Natural killer cell treated with Interleukin-12 subunit alpha and Interleukin-12 subunit beta and Interleukin-15 and Interleukin-18, amount 100 ng/mL, for 72 hours (primary cell): ENCODE measurements around the gene OAS3. TPM values are rescaled to one million over a fixed set of nuclear protein-coding genes. Genes with fewer than 3 reads are reported as not detected.

ENCODE experiments used
- ATAC-seq, 2 donors: fragments of 150-1000 bp; cut with Tn5 transposase in 1 of 2; sonication (Bioruptor Pico), chemical (Tn5 transposase) in 1 of 2; 2 replicates each; pipeline ENCODE4 v1.10.0; 2021
- DNase-seq: peaks from one replicate; pipeline ENCODE4 v3.0.0; 2022; ENCODE audit warnings: low spot score
- H3K27ac Mint-ChIP-seq, 2 donors: 1 replicate in 1 of 2; 2 replicates in 1 of 2; pipeline ENCODE4 v1.8.0; 2022; ENCODE audit warnings: mixed read lengths in 2 of 2, mild to moderate bottlenecking in 1 of 2, moderate library complexity in 1 of 2
- H3K27me3 Mint-ChIP-seq, 2 donors: 1 replicate in 1 of 2; 2 replicates in 1 of 2; pipeline ENCODE4 v1.8.0; 2022; ENCODE audit warnings: mixed read lengths in 2 of 2
- H3K36me3 Mint-ChIP-seq: one replicate; pipeline ENCODE4 v1.8.0; 2022; ENCODE audit warnings: mixed read lengths
- H3K4me1 Mint-ChIP-seq, 2 donors: 1 replicate in 1 of 2; 2 replicates in 1 of 2; pipeline ENCODE4 v1.8.0; 2022; ENCODE audit warnings: low read depth in 2 of 2, mixed read lengths in 2 of 2, mild to moderate bottlenecking in 1 of 2
- H3K4me3 Mint-ChIP-seq: one replicate; pipeline ENCODE4 v1.8.0; 2022; ENCODE audit warnings: mixed read lengths
- H3K9me3 Mint-ChIP-seq: 2 replicates; pipeline ENCODE4 v1.8.0; 2022; ENCODE audit warnings: mixed read lengths
- total RNA-seq, 2 donors: library from RNA; stranded (reverse); gene quantifications; one replicate each; pipeline ENCODE4 v1.2.3, GENCODE V29; 2022

Gene OAS3
- total RNA-seq, 2 donors from 2014 or later = 20.1 to 22.5 TPM

DNA sequence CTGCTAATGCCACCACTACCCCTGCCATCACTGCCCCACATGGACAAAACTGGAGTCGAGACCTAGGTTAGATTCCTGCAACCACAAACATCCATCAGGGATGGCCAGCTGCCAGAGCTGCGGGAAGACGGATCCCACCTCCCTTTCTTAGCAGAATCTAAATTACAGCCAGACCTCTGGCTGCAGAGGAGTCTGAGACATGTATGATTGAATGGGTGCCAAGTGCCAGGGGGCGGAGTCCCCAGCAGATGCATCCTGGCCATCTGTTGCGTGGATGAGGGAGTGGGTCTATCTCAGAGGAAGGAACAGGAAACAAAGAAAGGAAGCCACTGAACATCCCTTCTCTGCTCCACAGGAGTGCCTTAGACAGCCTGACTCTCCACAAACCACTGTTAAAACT, 33.0 kb downstream of the OAS3 start:
- no peaks in the 10 kb centered on the region for H3K36me3 Mint-ChIP-seq

DNA sequence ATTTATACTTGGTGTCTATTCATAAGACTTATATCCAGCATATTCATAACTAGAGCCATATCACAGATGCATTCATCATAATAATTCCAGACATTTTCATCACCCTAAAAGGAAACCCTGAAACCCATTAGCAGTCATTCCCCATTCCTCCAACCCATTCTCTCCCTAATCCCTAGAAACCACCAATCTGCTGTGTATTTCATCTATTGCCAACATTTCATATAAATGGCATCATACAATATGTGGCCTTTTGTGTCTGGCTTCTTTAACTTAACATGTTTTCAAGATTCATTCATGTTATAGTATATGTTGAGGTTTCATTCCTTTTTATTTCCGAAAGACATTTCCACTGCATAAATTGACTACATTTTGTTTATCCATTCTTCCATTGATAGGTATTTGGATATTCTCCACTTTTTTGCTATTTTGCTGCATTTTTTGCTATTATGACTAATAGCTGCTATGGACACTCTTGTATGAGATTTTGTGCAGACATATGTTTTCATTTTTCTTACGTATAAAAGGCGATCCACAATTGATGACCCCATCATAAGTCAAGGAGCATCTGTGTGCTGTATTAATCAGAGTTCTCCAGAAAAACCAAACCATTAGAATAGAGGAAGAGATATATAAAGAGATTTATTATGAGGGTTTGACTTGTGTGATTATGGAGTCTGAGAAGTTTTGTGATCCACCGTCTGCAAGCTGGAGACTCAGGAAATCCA, 34.9 kb downstream of the OAS3 start:
- H3K27ac Mint-ChIP-seq = no peak overlapping the region
- no peaks in the 10 kb centered on the region for H3K9me3 Mint-ChIP-seq
- no peak overlapping the region for H3K4me3 Mint-ChIP-seq
- no peaks in the 10 kb centered on the region for H3K4me1 Mint-ChIP-seq
- H3K27me3 Mint-ChIP-seq = no peaks in the 10 kb centered on the region
- ATAC-seq = no peak
- DNase-seq = no peak
- H3K36me3 Mint-ChIP-seq = no peaks in the 10 kb centered on the region

More for the DNA sequence above, 33.0 kb downstream of the OAS3 start:
- no peak for ATAC-seq
- no peaks in the 10 kb centered on the region for H3K27me3 Mint-ChIP-seq
- H3K4me1 Mint-ChIP-seq = no peaks in the 10 kb centered on the region
- H3K4me3 Mint-ChIP-seq = no peak overlapping the region
- no peak overlapping the region for H3K27ac Mint-ChIP-seq
- no peak for DNase-seq
- no peaks in the 10 kb centered on the region for H3K9me3 Mint-ChIP-seq

DNA sequence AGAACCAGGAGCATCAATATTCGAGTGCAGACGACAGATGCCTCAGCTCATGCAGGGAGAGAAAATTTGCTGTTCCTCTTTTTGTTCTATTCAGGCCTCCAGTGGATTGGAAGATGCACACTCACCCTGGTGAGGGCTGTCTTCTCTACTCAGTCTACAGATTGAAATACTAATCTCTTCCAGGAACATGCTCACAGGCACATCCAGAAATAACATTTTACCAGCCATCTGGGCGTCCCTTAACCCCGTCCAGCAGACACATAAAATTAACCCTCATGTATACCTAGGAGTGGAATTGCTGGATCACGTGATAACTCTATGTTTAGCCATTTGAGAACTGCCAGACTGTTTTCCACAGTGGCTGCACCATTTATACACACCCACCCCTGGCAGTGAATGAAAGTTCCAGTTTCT, 35.6 kb downstream of the OAS3 start:
- DNase-seq (no peak), ATAC-seq (no peak)
- H3K9me3 Mint-ChIP-seq = no peaks in the 10 kb centered on the region
- H3K4me3 Mint-ChIP-seq = no peak overlapping the region
- no peaks in the 10 kb centered on the region for H3K27me3 Mint-ChIP-seq
- H3K36me3 Mint-ChIP-seq = no peaks in the 10 kb centered on the region
- peaks cover under 1 to 3% of the 10 kb centered on the region in 2 donors for H3K4me1 Mint-ChIP-seq
- no peak overlapping the region for H3K27ac Mint-ChIP-seq

DNA sequence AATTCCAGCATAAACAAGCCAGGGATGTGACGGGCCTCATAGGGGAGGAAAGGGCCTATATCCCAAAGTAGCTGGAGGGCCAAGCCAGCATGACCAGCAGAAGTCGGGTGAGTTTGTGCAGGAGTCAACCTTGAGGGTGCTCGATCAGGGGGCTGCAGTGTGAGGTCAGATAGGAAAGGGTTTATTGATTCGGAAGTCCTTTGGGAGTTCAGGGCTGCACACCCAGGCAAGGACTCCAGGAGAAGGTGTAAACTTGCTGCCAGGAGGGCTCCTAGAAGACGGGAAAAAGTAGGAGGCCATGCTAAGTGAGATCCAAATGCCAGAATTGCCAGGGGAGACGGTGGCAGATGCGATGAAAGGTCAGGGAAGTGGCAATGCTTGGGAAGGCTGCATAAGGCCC, 36.6 kb downstream of the OAS3 start:
- Mint-ChIP-seq H3K4me1 (peaks cover 9 to 11% of the 10 kb centered on the region in 2 donors), H3K9me3 (no peaks in the 10 kb centered on the region), H3K36me3 (peaks cover 5% of the 10 kb centered on the region), H3K27me3 (no peaks in the 10 kb centered on the region), H3K4me3 (no peak overlapping the region), H3K27ac (peak overlapping the region in 1 of 2 donors; percentile 52)
- no peak for DNase-seq
- ATAC-seq = no peak

DNA sequence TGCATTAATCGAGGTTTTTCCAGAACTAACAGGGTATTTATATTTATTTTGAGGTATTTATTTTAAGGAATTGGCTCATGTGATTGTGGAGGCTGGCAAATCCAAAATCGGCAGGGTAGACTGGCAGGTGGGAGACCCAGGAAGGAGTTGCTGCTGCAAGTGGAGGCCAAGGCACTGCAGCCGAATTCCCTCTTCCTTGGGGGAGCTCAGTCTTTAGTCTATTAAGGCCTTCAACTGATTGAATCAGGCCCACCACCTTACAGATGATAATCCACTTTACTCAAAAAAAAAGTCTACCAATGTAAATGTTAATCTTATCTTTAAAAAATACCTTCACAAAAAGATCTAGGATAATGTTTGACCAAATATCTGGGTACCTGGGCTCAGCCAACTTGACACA, 38.9 kb downstream of the OAS3 start:
- Mint-ChIP-seq H3K4me3 (no peak overlapping the region), H3K9me3 (peaks cover 3% of the 10 kb centered on the region), H3K36me3 (peaks cover 15% of the 10 kb centered on the region), H3K4me1 (peaks cover 30 to 33% of the 10 kb centered on the region in 2 donors), H3K27me3 (no peaks in the 10 kb centered on the region), H3K27ac (peak overlapping the region; percentile 99 to 100)
- DNase-seq (no peak), ATAC-seq (no peak)

DNA sequence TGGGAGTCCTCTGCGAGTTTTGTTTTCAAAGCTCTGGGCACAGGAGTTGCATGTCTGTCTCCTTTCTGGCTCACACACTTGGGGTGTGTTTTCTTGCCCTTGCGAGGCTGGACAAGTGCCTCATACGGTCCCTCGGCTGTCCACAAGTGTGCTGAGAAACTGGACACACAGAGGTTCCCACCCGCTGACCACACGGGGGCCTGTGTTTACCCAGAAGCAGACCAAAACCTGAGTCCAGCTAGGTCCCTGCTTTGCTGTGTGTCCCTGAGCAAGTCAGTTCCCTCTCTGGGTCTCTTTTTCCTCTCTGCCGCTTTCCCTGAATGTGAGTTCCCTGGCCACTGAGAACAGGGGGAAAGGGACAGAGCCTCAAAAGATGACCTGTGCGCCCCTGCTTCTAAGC, 39.4 kb downstream of the OAS3 start:
- peak overlapping the region; percentile 86 for H3K4me3 Mint-ChIP-seq
- no peaks in the 10 kb centered on the region for H3K27me3 Mint-ChIP-seq
- DNase-seq (no peak), ATAC-seq (no peak)
- H3K9me3 Mint-ChIP-seq = peaks cover 7% of the 10 kb centered on the region
- H3K4me1 Mint-ChIP-seq = peaks cover 35 to 37% of the 10 kb centered on the region in 2 donors
- peak overlapping the region; percentile 99 to 100 for H3K27ac Mint-ChIP-seq
- H3K36me3 Mint-ChIP-seq = peaks cover 20% of the 10 kb centered on the region

DNA sequence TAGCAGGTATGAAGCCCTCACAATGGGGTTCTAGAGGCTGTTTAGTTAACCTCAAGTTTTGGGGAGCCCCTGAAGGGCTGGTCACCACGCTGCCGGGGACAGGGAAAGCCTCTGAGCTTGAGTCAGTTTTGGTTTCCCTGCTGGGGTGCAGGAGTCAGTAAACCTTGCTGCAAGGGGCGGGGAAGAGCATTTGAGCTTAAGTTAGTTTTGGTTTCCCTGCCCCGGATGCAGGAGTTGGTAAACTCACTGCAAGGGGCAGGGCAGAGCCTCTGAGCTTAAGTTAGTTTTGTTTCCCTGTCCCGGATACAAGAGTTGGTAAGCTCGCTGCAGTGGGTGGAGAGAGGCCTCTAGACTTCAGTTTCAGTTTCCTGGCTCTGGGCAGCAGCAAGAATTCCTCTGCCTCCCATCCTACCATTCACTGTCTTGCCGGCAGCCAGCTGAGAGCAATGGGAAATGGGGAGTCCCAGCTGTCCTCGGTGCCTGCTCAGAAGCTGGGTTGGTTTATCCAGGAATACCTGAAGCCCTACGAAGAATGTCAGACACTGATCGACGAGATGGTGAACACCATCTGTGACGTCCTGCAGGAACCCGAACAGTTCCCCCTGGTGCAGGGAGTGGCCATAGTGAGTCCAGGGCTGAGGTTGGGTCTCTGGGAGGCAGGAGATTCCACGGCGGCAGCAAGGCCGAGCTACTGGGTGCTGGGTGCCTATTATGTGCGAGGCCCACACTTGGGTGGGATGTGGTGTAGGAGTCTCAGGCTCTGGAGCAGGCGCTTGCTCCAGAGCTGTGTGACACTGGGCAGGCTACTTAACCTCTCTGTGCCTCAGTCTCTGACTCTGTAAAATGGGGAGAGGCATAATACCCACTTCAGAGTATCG, 40.1 kb downstream of the OAS3 start, which contains the start of gene OAS2:
Gene OAS2 (plus strand): TSS at position 357 of the 878 bp plus-strand sequence. CDS start 90 bp downstream, at position 447.
- peak; percentile 97 to 98 for ATAC-seq
- Mint-ChIP-seq H3K36me3 (peaks cover 25% of the 10 kb centered on the region), H3K27me3 (no peaks in the 10 kb centered on the region), H3K9me3 (peaks cover 7% of the 10 kb centered on the region), H3K4me3 (peak within 1 kb of the TSS; percentile 86), H3K4me1 (peaks cover 37 to 42% of the 10 kb centered on the region in 2 donors), H3K27ac (peak within 1 kb of the TSS; percentile 99 to 100)
- DNase-seq = peak; percentile 87

DNA sequence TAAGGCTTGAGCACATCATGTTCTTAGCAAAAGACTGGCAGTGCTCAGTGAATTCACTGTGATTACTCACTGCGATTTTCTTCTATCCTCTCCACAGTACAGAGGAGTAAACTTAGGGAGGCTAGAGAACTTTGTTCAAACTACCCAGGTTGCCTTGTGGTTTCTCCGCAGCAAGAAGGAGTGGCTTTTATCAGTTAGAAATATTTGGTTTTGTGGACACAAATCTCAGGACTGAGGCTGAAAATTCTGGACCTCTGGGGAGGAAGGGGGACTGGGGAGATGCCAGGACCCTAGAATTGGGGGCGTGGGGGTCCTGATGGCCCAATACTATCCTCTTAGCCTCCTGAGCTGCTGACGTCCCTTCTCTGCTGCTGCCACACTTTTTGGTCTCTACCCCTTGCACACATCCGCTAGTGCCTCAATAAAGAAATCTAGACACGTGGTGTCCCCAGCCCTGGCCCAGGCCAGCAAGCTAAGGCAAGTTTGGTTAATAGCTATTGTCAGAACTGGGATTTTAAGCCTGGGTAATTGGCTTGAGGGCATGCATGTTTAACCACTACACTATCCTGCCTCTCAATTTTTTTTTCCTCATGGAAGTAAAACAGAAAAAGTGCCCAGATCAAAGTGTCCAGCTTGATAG, 40.9 kb downstream of the OAS3 start:
- H3K9me3 Mint-ChIP-seq = peaks cover 7% of the 10 kb centered on the region
- H3K4me1 Mint-ChIP-seq = peaks cover 40 to 42% of the 10 kb centered on the region in 2 donors
- H3K36me3 Mint-ChIP-seq = peaks cover 33% of the 10 kb centered on the region
- peak overlapping the region; percentile 86 for H3K4me3 Mint-ChIP-seq
- H3K27ac Mint-ChIP-seq = peak overlapping the region; percentile 99 to 100
- H3K27me3 Mint-ChIP-seq = no peaks in the 10 kb centered on the region
- ATAC-seq = peak in 1 of 2 donors; percentile 71
- no peak for DNase-seq

DNA sequence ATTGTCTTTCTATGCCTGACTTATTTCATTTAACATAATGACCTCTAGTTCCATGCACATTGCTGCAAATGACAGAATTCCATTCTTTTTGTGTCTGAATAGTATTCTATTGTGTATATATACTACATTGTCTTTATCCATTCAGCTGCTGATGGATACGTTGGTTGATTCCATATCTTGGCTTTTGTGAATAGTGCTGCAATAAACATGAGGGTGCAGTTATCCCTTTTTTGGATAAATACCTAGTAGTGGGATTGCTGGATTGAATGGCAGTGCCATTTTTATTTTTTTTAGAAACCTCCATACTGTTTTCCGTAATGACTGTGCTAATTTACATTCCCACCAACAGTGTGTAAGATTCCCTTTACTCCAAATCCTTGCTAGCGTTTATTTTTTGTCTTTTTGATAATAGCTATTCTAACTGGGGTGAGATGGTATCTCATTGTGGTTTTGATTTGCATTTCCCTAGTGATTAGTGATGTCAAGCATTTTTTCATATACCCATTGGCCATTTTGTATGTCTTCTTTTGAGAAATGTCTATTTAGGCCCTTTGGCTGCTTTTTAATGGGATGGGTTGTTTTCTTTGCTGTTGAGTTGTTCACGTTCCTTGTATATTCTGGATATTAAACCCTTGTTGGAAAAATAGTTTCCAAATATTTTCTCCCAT, 42.4 kb downstream of the OAS3 start:
- Mint-ChIP-seq H3K27ac (peak overlapping the region; percentile 99 to 100), H3K4me1 (peaks cover 47% of the 10 kb centered on the region in 2 donors), H3K27me3 (no peaks in the 10 kb centered on the region), H3K36me3 (peaks cover 47% of the 10 kb centered on the region), H3K9me3 (peaks cover 13% of the 10 kb centered on the region), H3K4me3 (peak overlapping the region; percentile 86)
- DNase-seq (no peak), ATAC-seq (no peak)

DNA sequence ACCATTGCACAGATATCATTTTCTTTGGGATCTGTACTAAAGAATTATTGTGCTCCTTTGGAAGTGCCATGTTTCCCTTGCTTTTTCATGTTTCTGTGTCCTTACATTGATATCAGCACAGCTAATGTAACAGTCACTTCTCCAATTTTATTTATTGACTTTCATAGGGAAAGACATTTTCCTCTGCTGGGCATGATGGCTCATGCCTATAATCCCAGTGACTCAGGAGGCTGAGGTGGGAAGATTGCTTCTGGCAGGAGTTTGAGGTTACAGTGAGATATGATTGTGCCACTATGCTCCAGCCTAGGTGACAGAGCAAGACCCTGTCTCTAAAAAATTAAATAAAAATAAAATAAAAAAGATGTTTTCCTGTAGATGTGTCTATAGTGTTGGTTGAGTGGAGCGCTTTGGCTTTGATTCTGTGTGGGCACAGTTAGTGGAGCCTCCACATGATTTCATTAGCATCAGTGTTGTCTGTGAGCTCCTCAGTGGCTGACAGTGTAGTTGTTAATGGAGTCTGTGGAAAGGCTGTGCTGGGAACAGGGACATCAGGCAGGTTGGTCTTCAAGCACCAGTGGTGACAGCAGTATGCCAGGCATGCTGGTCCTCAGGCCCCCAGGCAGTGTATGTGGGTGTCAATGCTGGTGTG, 47.5 kb downstream of the OAS3 start:
- DNase-seq (no peak), ATAC-seq (no peak)
- Mint-ChIP-seq H3K4me1 (peaks cover 44 to 56% of the 10 kb centered on the region in 2 donors), H3K9me3 (peaks cover 13% of the 10 kb centered on the region), H3K36me3 (peaks cover 71% of the 10 kb centered on the region), H3K4me3 (no peak overlapping the region), H3K27me3 (no peaks in the 10 kb centered on the region), H3K27ac (peak overlapping the region in 1 of 2 donors; percentile 47)

DNA sequence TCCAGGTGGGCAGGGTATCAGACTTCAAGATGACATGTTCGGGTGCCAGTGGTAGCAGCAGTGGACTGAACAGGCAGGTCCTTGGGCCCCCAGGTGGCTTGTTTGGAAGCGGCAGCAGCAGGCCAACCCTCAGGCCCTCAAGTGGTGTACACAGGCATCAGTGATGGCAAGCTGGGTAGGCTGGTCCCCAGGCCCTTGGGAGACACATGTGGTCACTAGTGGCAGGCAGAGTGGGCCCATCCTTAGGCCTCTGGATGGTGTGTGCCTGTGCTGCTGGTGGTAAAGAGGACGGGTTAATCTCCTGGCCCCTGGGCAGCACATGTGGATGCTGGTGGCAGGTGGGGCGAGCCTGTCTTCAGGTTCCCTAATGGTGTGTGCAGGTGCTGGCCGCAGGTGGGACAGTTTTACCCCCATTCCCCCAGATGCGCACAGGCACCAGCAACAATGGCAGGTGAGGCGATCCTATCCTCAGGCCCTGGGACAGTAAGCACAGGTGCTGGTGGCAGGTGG, 48.1 kb downstream of the OAS3 start:
- Mint-ChIP-seq H3K4me3 (no peak overlapping the region), H3K9me3 (peaks cover 12% of the 10 kb centered on the region), H3K27ac (no peak overlapping the region), H3K4me1 (peaks cover 39 to 50% of the 10 kb centered on the region in 2 donors), H3K27me3 (no peaks in the 10 kb centered on the region), H3K36me3 (peaks cover 74% of the 10 kb centered on the region)
- no peak for ATAC-seq
- no peak for DNase-seq

DNA sequence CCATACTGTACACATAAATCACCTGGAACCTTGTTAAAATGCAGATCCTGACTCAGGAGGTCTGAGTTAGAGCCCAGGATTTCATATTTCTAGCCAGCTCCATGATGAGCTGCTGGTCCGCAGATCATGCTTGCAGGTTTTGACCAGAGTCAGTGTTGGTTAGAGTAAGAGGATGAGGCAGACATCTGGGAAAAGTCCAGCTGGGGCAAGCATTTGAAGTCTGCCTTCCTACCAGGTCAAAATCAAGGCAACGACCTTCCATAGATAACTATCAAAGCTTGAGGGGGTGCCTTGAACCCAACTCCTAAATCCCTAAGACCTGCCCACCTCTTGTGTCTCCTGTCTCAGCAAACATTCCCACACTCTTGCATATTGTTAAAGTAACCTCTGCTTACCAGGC, 49.3 kb downstream of the OAS3 start:
- peaks cover 28 to 43% of the 10 kb centered on the region in 2 donors for H3K4me1 Mint-ChIP-seq
- ATAC-seq (no peak), DNase-seq (no peak)
- H3K27me3 Mint-ChIP-seq = no peaks in the 10 kb centered on the region
- peak overlapping the region; percentile 72 to 87 for H3K27ac Mint-ChIP-seq
- H3K9me3 Mint-ChIP-seq = peaks cover 7% of the 10 kb centered on the region
- H3K36me3 Mint-ChIP-seq = peaks cover 70% of the 10 kb centered on the region
- no peak overlapping the region for H3K4me3 Mint-ChIP-seq
